Gastroesophageal sphincter (tissue), 3 donors: Measurements from ENCODE around the gene POLR3K.

Source experiments
- EP300 ChIP-seq: sonication (generic); formaldehyde crosslinking; IDR thresholded peaks from one replicate; pipeline ENCODE4 v1.6.1; 2017; ENCODE audit warnings: antibody characterized with exemption, mild to moderate bottlenecking
- POLR2A ChIP-seq, 2 donors: fragments of 450-650 bp; IDR thresholded peaks; one replicate each; pipeline ENCODE4 v1.6.1; 2017; ENCODE audit warnings: antibody characterized with exemption in 2 of 2, mild to moderate bottlenecking in 2 of 2, moderate library complexity in 1 of 2
- POLR2AphosphoS5 ChIP-seq: sonication (generic); formaldehyde crosslinking; IDR thresholded peaks from one replicate; pipeline ENCODE4 v1.6.1; 2017; ENCODE audit warnings: antibody characterized with exemption
- TF ChIP-seq, protein P1 (sequence below), 4 experiments: fragments of 200-600 bp in 2 of 4; fragments of 450-650 bp in 2 of 4; sonication (generic) in 1 of 4; IDR thresholded peaks; one replicate each; pipeline ENCODE4 v1.5.1; 2017 to 2019; ENCODE audit warnings: antibody characterized with exemption in 4 of 4, mild to moderate bottlenecking in 2 of 4, moderate library complexity in 2 of 4

DNA sequence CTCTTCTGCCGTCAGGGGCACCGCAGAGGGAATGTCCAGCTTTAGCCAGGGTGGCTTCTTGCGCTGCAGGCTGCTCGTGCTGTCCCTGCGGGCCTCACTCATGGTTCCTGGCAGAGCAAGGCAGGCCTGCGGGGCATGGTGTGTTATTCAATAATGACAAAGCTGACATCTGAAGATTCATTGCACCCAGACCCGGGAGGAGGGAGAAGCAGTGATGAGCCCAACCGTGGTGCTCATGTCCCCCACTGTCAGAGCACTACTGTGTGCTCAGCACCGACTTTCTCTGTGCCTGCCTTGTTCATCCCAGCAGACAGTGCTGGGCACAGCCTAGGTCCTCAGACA lies 11.5 kb upstream of the POLR3K start:
- TF ChIP-seq, protein P1, sequence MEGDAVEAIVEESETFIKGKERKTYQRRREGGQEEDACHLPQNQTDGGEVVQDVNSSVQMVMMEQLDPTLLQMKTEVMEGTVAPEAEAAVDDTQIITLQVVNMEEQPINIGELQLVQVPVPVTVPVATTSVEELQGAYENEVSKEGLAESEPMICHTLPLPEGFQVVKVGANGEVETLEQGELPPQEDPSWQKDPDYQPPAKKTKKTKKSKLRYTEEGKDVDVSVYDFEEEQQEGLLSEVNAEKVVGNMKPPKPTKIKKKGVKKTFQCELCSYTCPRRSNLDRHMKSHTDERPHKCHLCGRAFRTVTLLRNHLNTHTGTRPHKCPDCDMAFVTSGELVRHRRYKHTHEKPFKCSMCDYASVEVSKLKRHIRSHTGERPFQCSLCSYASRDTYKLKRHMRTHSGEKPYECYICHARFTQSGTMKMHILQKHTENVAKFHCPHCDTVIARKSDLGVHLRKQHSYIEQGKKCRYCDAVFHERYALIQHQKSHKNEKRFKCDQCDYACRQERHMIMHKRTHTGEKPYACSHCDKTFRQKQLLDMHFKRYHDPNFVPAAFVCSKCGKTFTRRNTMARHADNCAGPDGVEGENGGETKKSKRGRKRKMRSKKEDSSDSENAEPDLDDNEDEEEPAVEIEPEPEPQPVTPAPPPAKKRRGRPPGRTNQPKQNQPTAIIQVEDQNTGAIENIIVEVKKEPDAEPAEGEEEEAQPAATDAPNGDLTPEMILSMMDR (IDR thresholded peaks at IDR 0.05) = no peak
- TF ChIP-seq POLR2A (IDR thresholded peaks at IDR 0.05) (no peak), EP300 (no peak), POLR2AphosphoS5 (no peak)
